ENCODE results near the gene ABCG1.

The ABCG1 gene

GRCh38 chr21:42215942-42216725, 2.8 kb upstream of the ABCG1 start:
- H3K36me3 ChIP-seq = no peaks in the 10 kb centered on the region; a peak in 1 of 22 replicates
- no peak overlapping the region for H3K4me2 ChIP-seq
- peaks cover 0 to 7% (median 0%) of the 10 kb centered on the region in 11 experiments; a peak in 6 of 22 replicates for H4K20me1 ChIP-seq
- H3K9me3 ChIP-seq (replicated peaks in 1 of 11) = peaks cover 10 to 26% (median 23%) of the 10 kb centered on the region in 11 experiments
- peaks cover 7 to 19% (median 13%) of the 10 kb centered on the region in 10 experiments for H3K4me1 ChIP-seq
- no peak for TF ChIP-seq Cebpa-rat (IDR thresholded peaks at IDR 0.05)
- peaks cover 0 to 4% (median 0%) of the 10 kb centered on the region in 11 experiments; a peak in 3 of 22 replicates for H3K27me3 ChIP-seq
- H3K9ac ChIP-seq = no peak overlapping the region
- H3K4me3 ChIP-seq = no peak overlapping the region
- H3K27ac ChIP-seq = no peak overlapping the region

GRCh38 chr21:42216726-42217572, 2.0 kb upstream of the ABCG1 start:
- Histone ChIP-seq H4K20me1 (peaks cover 0 to 14% (median 0%) of the 10 kb centered on the region in 11 experiments; a peak in 6 of 22 replicates), H3K4me3 (no peak overlapping the region), H3K9me3 (replicated peaks in 1 of 11) (peaks cover 10 to 26% (median 23%) of the 10 kb centered on the region in 11 experiments), H3K27ac (no peak overlapping the region), H3K27me3 (peaks cover 0 to 4% (median 0%) of the 10 kb centered on the region in 11 experiments; a peak in 3 of 22 replicates), H3K4me2 (no peak overlapping the region), H3K36me3 (peaks cover 0 to 3% (median 0%) of the 10 kb centered on the region in 11 experiments; a peak in 4 of 22 replicates), H3K9ac (no peak overlapping the region), H3K4me1 (peaks cover 15 to 27% (median 21%) of the 10 kb centered on the region in 10 experiments)
- TF ChIP-seq Cebpa-rat (IDR thresholded peaks at IDR 0.05) = no peak

- Histone ChIP-seq H4K20me1 (peaks cover 0 to 42% (median 0%) of the 10 kb centered on the region in 11 experiments; a peak in 8 of 22 replicates), H3K36me3 (peaks cover 0 to 29% (median 6%) of the 10 kb centered on the region in 11 experiments; a peak in 8 of 22 replicates), H3K4me3 (peak overlapping the region; percentile 80 to 97 (median 88)), H3K9me3 (replicated peaks in 1 of 11) (peaks cover 10 to 26% (median 23%) of the 10 kb centered on the region in 11 experiments), H3K9ac (peak overlapping the region; percentile 86 to 100 (median 93)), H3K27ac (peak overlapping the region; percentile 88 to 99 (median 91)), H3K4me2 (peak overlapping the region; percentile 78 to 98 (median 91)), H3K27me3 (peaks cover 0 to 4% (median 0%) of the 10 kb centered on the region in 11 experiments; a peak in 3 of 22 replicates), H3K4me1 (peaks cover 40 to 54% (median 48%) of the 10 kb centered on the region in 10 experiments)
- no peak for TF ChIP-seq Cebpa-rat (IDR thresholded peaks at IDR 0.05)
Observed at GRCh38 chr21:42219606-42220137, 732 bp downstream of the ABCG1 start.

GRCh38 chr21:42220138-42220701, 1.3 kb downstream of the ABCG1 start:
- peak overlapping the region; percentile 80 to 97 (median 88) for H3K4me3 ChIP-seq
- TF ChIP-seq Cebpa-rat (IDR thresholded peaks at IDR 0.05) = no peak
- peaks cover 0 to 35% (median 9%) of the 10 kb centered on the region in 11 experiments; a peak in 13 of 22 replicates for H3K36me3 ChIP-seq
- H3K4me1 ChIP-seq = peaks cover 40 to 59% (median 50%) of the 10 kb centered on the region in 10 experiments
- peak overlapping the region; percentile 86 to 100 (median 93) for H3K9ac ChIP-seq
- H4K20me1 ChIP-seq = peaks cover 0 to 47% (median 0%) of the 10 kb centered on the region in 11 experiments; a peak in 8 of 22 replicates
- H3K27ac ChIP-seq = peak overlapping the region; percentile 88 to 99 (median 91)
- peak overlapping the region; percentile 78 to 98 (median 91) for H3K4me2 ChIP-seq
- H3K9me3 ChIP-seq (replicated peaks in 1 of 11) = peaks cover 10 to 23% (median 20%) of the 10 kb centered on the region in 11 experiments
- H3K27me3 ChIP-seq = peaks cover 0 to 4% (median 0%) of the 10 kb centered on the region in 11 experiments; a peak in 3 of 22 replicates

GRCh38 chr21:42221581-42222345, 2.8 kb downstream of the ABCG1 start:
- peaks cover 0 to 4% (median 0%) of the 10 kb centered on the region in 11 experiments; a peak in 3 of 22 replicates for H3K27me3 ChIP-seq

DNA sequence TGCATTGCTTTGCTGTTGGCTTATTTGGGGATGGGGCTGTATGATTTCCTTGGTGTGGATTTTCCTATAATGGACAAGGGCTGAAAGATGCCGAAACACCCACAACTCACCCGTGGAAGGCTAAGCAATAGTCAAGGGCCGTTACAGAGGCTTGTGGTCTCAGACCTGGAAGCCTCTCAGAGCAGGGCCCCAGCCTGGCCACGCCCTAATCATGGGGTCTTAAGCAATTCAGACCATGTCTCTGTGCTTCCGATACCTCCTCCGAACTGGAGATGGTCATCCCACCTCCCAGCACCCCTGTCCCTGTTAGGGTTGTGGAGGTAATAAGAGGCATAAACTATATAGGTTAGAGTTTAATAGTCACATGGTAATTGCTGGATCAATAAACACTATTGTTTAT, 3.4 kb downstream of the ABCG1 start:
- H4K20me1 ChIP-seq = peaks cover 0 to 58% (median 0%) of the 10 kb centered on the region in 11 experiments; a peak in 8 of 22 replicates
- H3K9me3 ChIP-seq (replicated peaks in 1 of 11) = peaks cover 0 to 21% (median 18%) of the 10 kb centered on the region in 11 experiments; a peak in 15 of 22 replicates
- H3K4me1 ChIP-seq = peaks cover 54 to 79% (median 71%) of the 10 kb centered on the region in 10 experiments
- peak overlapping the region in 10 of 11 experiments; percentile 88 to 96 (median 91); a peak in 16 of 22 replicates for H3K27ac ChIP-seq
- H3K4me3 ChIP-seq = peak overlapping the region in 5 of 10 experiments; percentile 5 to 97 (median 89); a peak in 4 of 20 replicates
- H3K9ac ChIP-seq = peak overlapping the region; percentile 56 to 100 (median 92); a peak in 17 of 22 replicates
- peak overlapping the region; percentile 78 to 98 (median 91) for H3K4me2 ChIP-seq
- TF ChIP-seq Cebpa-rat (IDR thresholded peaks at IDR 0.05) = no peak
- H3K36me3 ChIP-seq = peaks cover 20 to 56% (median 31%) of the 10 kb centered on the region in 11 experiments
- H3K27me3 ChIP-seq = peaks cover 0 to 4% (median 0%) of the 10 kb centered on the region in 11 experiments; a peak in 3 of 22 replicates

More at GRCh38 chr21:42221581-42222345, 2.8 kb downstream of the ABCG1 start:
- Histone ChIP-seq H4K20me1 (peaks cover 0 to 58% (median 0%) of the 10 kb centered on the region in 11 experiments; a peak in 8 of 22 replicates), H3K9me3 (replicated peaks in 1 of 11) (peaks cover 0 to 21% (median 16%) of the 10 kb centered on the region in 11 experiments; a peak in 20 of 22 replicates), H3K4me3 (peak overlapping the region; percentile 80 to 97 (median 88); a peak in 14 of 20 replicates), H3K27ac (peak overlapping the region; percentile 88 to 99 (median 91); a peak in 21 of 22 replicates), H3K4me1 (peaks cover 48 to 73% (median 65%) of the 10 kb centered on the region in 10 experiments), H3K36me3 (peaks cover 14 to 50% (median 25%) of the 10 kb centered on the region in 11 experiments), H3K4me2 (peak overlapping the region; percentile 78 to 98 (median 91)), H3K9ac (peak overlapping the region; percentile 86 to 100 (median 93); a peak in 20 of 22 replicates)
- no peak for TF ChIP-seq Cebpa-rat (IDR thresholded peaks at IDR 0.05)

Measured in BLaER1 treated with 17β-estradiol and CSF1 and Interleukin-3, amounts not matched to agents 10 nM and 100 nM (cell line).